Cardiac muscle cell (in vitro differentiated cells and primary cell): ENCODE measurements around the gene HORMAD2. TPM values are rescaled to one million over a fixed set of nuclear protein-coding genes. Genes with fewer than 3 reads are reported as not detected.
A peak's percentile ranks its signal among the peaks of the same experiment; 100 is the strongest.
"Not testable (repeated sequence)": the region's sequence is repeated elsewhere in the genome, so short reads cannot be mapped to it uniquely, and the experiment has no call there.

Experiments used
- DNase-seq, 2 donors: peaks; one replicate each; pipeline versions ENCODE4 v3.0.0 to v3.0.0-alpha.2; 2010 to 2017; ENCODE audit warnings: low read depth in 1 of 2, low spot score in 1 of 2
- H3K27ac ChIP-seq: fragments of 200-600 bp; sonication (generic); 2 replicates; pipeline ENCODE4 v1.5.1; 2016
- H3K27me3 ChIP-seq: fragments of 200-600 bp; sonication (generic); 2 replicates; pipeline ENCODE4 v1.6.0; 2016; ENCODE audit warnings: control low read depth
- H3K36me3 ChIP-seq: fragments of 200-600 bp; sonication (generic); 2 replicates; pipeline ENCODE4 v1.5.1; 2016; ENCODE audit warnings: control low read depth
- H3K4me1 ChIP-seq: fragments of 200-600 bp; sonication (generic); 2 replicates; pipeline ENCODE4 v1.8.1; 2017; ENCODE audit warnings: low read depth, mild to moderate bottlenecking, mixed run types
- H3K4me3 ChIP-seq: fragments of 200-600 bp; sonication (generic); 2 replicates; pipeline ENCODE4 v1.5.1; 2016; ENCODE audit warnings: mild to moderate bottlenecking
- H3K9me3 ChIP-seq: fragments of 200-600 bp; sonication (generic); 2 replicates; pipeline ENCODE4 v1.5.1; 2017; ENCODE audit warnings: low read depth, mild to moderate bottlenecking, control low read depth
- polyA plus RNA-seq: library from polyadenylated mRNA; unstranded; fragments of >200 nt; fragmentation: Nextera tagmentation; extraction: Ambion mirVana; gene quantifications from 2 replicates; pipeline ENCODE4 v1.2.1, GENCODE V29; 2016
- total RNA-seq: library from RNA; depleted of rRNA; stranded (reverse); fragments of >200 nt; gene quantifications from 2 replicates; pipeline ENCODE4 v1.2.3, GENCODE V29; 2016
- TF ChIP-seq, protein P1 (sequence below): IDR thresholded peaks from 2 replicates; pipeline ENCODE4 v1.5.1; 2012; ENCODE audit warnings: low read depth, mild to moderate bottlenecking, low read length

The HORMAD2 gene
- total and polyA plus RNA-seq, 2 experiments from 2014 or later = not detected

- Histone ChIP-seq H3K9me3 (no peaks in the 10 kb centered on the region), H3K4me1 (no peaks in the 10 kb centered on the region), H3K36me3 (no peaks in the 10 kb centered on the region), H3K27ac (no peak overlapping the region), H3K4me3 (no peak overlapping the region), H3K27me3 (peaks cover 3% of the 10 kb centered on the region)
- DNase-seq = no peak
- TF ChIP-seq, protein P1, sequence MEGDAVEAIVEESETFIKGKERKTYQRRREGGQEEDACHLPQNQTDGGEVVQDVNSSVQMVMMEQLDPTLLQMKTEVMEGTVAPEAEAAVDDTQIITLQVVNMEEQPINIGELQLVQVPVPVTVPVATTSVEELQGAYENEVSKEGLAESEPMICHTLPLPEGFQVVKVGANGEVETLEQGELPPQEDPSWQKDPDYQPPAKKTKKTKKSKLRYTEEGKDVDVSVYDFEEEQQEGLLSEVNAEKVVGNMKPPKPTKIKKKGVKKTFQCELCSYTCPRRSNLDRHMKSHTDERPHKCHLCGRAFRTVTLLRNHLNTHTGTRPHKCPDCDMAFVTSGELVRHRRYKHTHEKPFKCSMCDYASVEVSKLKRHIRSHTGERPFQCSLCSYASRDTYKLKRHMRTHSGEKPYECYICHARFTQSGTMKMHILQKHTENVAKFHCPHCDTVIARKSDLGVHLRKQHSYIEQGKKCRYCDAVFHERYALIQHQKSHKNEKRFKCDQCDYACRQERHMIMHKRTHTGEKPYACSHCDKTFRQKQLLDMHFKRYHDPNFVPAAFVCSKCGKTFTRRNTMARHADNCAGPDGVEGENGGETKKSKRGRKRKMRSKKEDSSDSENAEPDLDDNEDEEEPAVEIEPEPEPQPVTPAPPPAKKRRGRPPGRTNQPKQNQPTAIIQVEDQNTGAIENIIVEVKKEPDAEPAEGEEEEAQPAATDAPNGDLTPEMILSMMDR = no peak
These were observed 9.4 kb downstream of the HORMAD2 start for GRCh38 chr22:30089655-30089974.

DNA sequence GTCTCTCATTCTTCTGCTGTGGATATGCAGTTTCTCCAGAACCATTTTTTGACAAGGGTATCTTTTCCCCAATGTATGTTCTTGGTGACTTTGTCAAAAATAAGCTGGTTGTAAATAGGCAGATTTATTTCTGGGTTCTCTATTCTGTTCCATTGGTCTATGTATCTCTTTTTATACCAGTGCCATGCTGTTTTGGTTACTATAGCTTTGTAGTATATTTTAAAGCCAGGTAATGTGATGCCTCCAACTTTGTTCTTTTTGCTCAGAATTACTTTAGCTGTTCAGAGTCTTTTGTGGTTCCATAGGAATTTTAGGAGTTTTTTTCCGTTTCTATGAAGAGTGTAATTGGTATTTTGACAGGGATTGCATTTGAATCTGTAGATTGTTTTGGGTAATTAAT is 12.4 kb downstream of the HORMAD2 start:
- H3K36me3 ChIP-seq = no peaks in the 10 kb centered on the region

DNA sequence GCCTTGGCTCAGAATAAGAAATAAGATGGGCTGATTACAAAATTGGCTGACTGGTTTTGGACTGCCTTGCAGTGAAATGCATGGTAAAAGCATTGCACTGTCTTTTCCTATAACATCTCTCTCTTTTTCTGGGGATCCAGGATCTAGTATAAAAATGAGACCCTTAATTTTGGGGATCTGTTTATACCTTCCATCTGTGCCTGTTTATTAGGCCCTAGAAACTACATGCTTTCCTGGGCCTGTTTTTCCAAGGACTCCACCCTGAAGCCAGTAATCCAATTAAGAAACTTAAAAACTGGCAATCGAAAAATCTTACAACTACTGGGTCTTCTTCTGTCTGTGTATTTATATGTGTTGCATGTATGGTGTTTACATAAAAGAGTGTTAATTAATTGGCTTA is 14.5 kb downstream of the HORMAD2 start:
- H3K4me1 ChIP-seq = no peaks in the 10 kb centered on the region
- H3K27me3 ChIP-seq = peaks cover 3% of the 10 kb centered on the region
- no peak for DNase-seq
- no peaks in the 10 kb centered on the region for H3K36me3 ChIP-seq
- no peaks in the 10 kb centered on the region for H3K9me3 ChIP-seq
- no peak overlapping the region for H3K4me3 ChIP-seq
- no peak overlapping the region for H3K27ac ChIP-seq
- TF ChIP-seq, protein P1 = no peak

More for the DNA sequence above, 12.4 kb downstream of the HORMAD2 start:
- no peaks in the 10 kb centered on the region for H3K9me3 ChIP-seq
- peaks cover 3% of the 10 kb centered on the region for H3K27me3 ChIP-seq
- H3K4me3 ChIP-seq = no peak overlapping the region
- TF ChIP-seq, protein P1 = no peak
- H3K27ac ChIP-seq = no peak overlapping the region
- no peaks in the 10 kb centered on the region for H3K4me1 ChIP-seq
- no peak for DNase-seq

GRCh38 chr22:30097861-30098260 is 17.6 kb downstream of the HORMAD2 start:
- Histone ChIP-seq H3K36me3 (no peaks in the 10 kb centered on the region), H3K4me1 (no peaks in the 10 kb centered on the region), H3K27ac (no peak overlapping the region), H3K4me3 (no peak overlapping the region), H3K9me3 (no peaks in the 10 kb centered on the region), H3K27me3 (no peaks in the 10 kb centered on the region)
- no peak for DNase-seq
- TF ChIP-seq, protein P1 = no peak

DNA sequence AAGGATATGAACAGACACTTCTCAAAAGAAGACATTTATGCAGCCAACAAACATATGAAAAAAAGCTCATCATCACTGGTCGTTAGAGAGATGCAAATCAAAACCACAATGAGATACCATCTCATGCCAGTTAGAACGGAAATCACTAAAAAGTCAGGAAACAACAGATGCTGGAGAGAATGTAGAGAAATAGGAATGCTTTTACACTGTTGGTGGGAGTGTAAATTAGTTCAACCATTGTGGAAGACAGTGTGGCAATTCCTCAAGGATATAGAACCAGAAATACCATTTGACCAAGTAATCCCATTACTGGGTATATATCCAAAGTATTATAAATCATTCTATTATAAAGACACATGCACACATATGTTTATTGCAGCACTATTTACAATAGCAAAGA is 20.5 kb downstream of the HORMAD2 start:
- H3K4me3 ChIP-seq, H3K27ac ChIP-seq, H3K36me3 ChIP-seq, H3K27me3 ChIP-seq, H3K4me1 ChIP-seq, H3K9me3 ChIP-seq, DNase-seq: not testable (repeated sequence)

DNA sequence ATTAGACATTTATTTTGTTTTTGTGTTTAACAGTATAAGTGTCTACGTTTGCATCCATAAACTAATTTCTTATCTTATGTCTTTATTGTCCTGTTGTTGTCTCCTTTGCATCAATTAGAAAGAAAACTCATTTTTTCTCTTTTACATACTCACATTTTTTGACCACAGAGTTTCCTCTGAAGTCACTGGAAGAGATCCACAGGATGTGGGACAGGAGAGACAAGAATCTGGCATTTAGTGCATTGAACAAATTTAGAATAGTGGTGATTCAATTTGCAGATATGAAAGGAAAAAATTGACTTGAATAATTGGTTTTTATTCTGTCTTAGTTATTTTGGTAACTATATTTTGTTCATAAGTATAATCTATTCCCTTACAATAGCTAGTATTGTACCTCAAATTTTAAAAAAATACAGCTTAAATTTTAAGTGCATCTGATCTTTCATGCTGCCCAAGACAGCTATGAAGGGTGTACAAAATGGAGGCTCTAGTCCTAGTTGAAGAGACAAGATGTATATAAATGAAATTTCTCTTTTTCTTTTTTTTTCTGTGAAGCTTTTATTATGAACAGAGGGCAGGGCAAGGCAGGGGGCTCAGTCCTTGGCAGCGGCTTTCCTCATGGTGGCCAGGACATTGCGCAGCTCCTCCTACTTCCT is 24.4 kb downstream of the HORMAD2 start:
- Histone ChIP-seq H3K4me3 (no peak overlapping the region), H3K27me3 (no peaks in the 10 kb centered on the region), H3K4me1 (no peaks in the 10 kb centered on the region), H3K36me3 (no peaks in the 10 kb centered on the region), H3K27ac (no peak overlapping the region), H3K9me3 (no peaks in the 10 kb centered on the region)
- peak in 1 of 2 donors; percentile 8 for DNase-seq
- TF ChIP-seq, protein P1 = no peak
